HCT116 (cell line): Measurements from ENCODE around the gene ARVCF. TPM values are rescaled to one million over a fixed set of nuclear protein-coding genes. Genes with fewer than 3 reads are reported as not detected.

ENCODE experiments used
- ATAC-seq: fragments of 200-7000 bp; cut with Tn5 transposase; 2 replicates; pipeline ENCODE4 v1.9.1; 2020; ENCODE audit warnings: mild to moderate bottlenecking, moderate library complexity
- BruUV-seq: library from RNA; stranded (reverse); fragments of 400-500 nt; replicated peaks from 2 replicates; lab custom pipeline; 2021; lab: Mats Ljungman, UMichigan
- CTCF ChIA-PET: fragments of 300-600 bp; sonication (Branson Sonifier 250); formaldehyde crosslinking; loops from one replicate; lab custom pipeline; 2021; ENCODE audit warnings: antibody characterized with exemption; lab: Charles Lee
- POLR2A ChIA-PET: fragments of 300-600, 350-600 bp; sonication (Branson Sonifier 250); formaldehyde crosslinking; loops from one replicate; lab custom pipeline; 2021; ENCODE audit warnings: antibody characterized with exemption; lab: Charles Lee
- RAD21 ChIA-PET, 2 experiments: fragments of 300-600 bp; sonication (Branson Sonifier 250); formaldehyde crosslinking; loops; one replicate each; lab custom pipeline; 2023; ENCODE audit warnings: low total read pairs in 2 of 2; ENCODE audit not compliant: uncharacterized antibody in 2 of 2, unreplicated experiment in 2 of 2, low non-redundant PET in 1 of 2; lab: Charles Lee
- DNase-seq: peaks from one replicate; pipeline ENCODE4 v3.0.0-alpha.2; 2010; ENCODE audit warnings: low read depth, low spot score
- H2AFZ ChIP-seq: fragments of 200-600 bp; shearing (Covaris generic), sonication (generic); 2 replicates; pipeline ENCODE4 v1.6.1; 2017; ENCODE audit warnings: low read depth, mixed run types, mixed read lengths, antibody characterized with exemption, low read length; ENCODE audit not compliant: poor library complexity, severe bottlenecking
- H3K27ac ChIP-seq: 2 replicates; pipeline ENCODE4 v1.5.1; 2012; ENCODE audit warnings: low read depth, low read length
- H3K27me3 ChIP-seq: fragments of 200-600 bp; sonication (generic); 2 replicates; pipeline ENCODE4 v1.6.1; 2016; ENCODE audit warnings: mixed run types, low read length, mixed read lengths; ENCODE audit not compliant: insufficient read depth
- H3K36me3 ChIP-seq, 2 experiments: fragments of 200-500 bp in 1 of 2; fragments of 200-600 bp in 1 of 2; sonication (Bioruptor generic) in 1 of 2; sonication (generic) in 1 of 2; 2 replicates each; pipeline versions ENCODE4 v1.5.1 to v1.6.1; 2014 to 2016; ENCODE audit warnings: low read length in 2 of 2, inconsistent platforms in 1 of 2, mixed read lengths in 1 of 2, mixed run types in 1 of 2; ENCODE audit not compliant: insufficient read depth in 2 of 2, control insufficient read depth in 1 of 2
- H3K4me1 ChIP-seq, 2 experiments: fragments of 200-600 bp in 1 of 2; sonication (generic) in 1 of 2; 2 replicates each; pipeline versions ENCODE4 v1.5.1 to v1.6.1; 2012 to 2017; ENCODE audit warnings: low read length in 2 of 2, inconsistent platforms in 1 of 2, mild to moderate bottlenecking in 1 of 2, mixed read lengths in 1 of 2, mixed run types in 1 of 2, moderate library complexity in 1 of 2; ENCODE audit not compliant: insufficient read depth in 2 of 2, control insufficient read depth in 1 of 2
- H3K4me2 ChIP-seq: fragments of 200-600 bp; sonication (generic); 2 replicates; pipeline ENCODE4 v1.6.1; 2017; ENCODE audit warnings: mixed run types, low read length, mixed read lengths
- H3K4me3 ChIP-seq, 2 experiments: fragments of 200-600 bp in 1 of 2; sonication (generic) in 1 of 2; replicated peaks in 1 of 2; 2 replicates each; pipeline ENCODE4 v1.5.1; 2011 to 2016; ENCODE audit warnings: low read length in 2 of 2, control low read depth in 1 of 2, low read depth in 1 of 2, mild to moderate bottlenecking in 1 of 2, mixed read lengths in 1 of 2, mixed run types in 1 of 2
- H3K79me2 ChIP-seq: fragments of 200-600 bp; sonication (generic); 2 replicates; pipeline ENCODE4 v1.6.1; 2017; ENCODE audit warnings: mild to moderate bottlenecking, mixed run types, low read length, moderate library complexity, mixed read lengths; ENCODE audit not compliant: insufficient read depth
- H3K9ac ChIP-seq: fragments of 200-600 bp; sonication (generic); 2 replicates; pipeline ENCODE4 v1.6.1; 2016; ENCODE audit warnings: low read length, mixed read lengths
- H3K9me2 ChIP-seq: fragments of 200-600 bp; sonication (generic), shearing (Covaris generic); 2 replicates; pipeline ENCODE4 v1.6.1; 2017; ENCODE audit warnings: mixed run types, mild to moderate bottlenecking, moderate library complexity; ENCODE audit not compliant: insufficient read depth
- H3K9me3 ChIP-seq, 2 experiments: fragments of 200-500 bp in 1 of 2; fragments of 200-600 bp in 1 of 2; sonication (Bioruptor generic) in 1 of 2; sonication (generic) in 1 of 2; 2 replicates each; pipeline ENCODE4 v1.6.1; 2014 to 2017; ENCODE audit warnings: low read length in 2 of 2, mixed read lengths in 2 of 2, inconsistent platforms in 1 of 2, low read depth in 1 of 2, mild to moderate bottlenecking in 1 of 2, mixed run types in 1 of 2, moderate library complexity in 1 of 2; ENCODE audit not compliant: control insufficient read depth in 1 of 2, insufficient read depth in 1 of 2
- H4K20me1 ChIP-seq: fragments of 200-600 bp; sonication (generic), shearing (Covaris generic); 2 replicates; pipeline ENCODE4 v1.6.1; 2017; ENCODE audit warnings: mixed run types, mild to moderate bottlenecking, moderate library complexity; ENCODE audit not compliant: insufficient read depth
- CBX3 ChIP-seq: IDR thresholded peaks from 2 replicates; pipeline ENCODE4 v1.6.1; 2012; ENCODE audit warnings: low read depth
- CEBPB ChIP-seq: IDR thresholded peaks from 2 replicates; pipeline ENCODE4 v1.6.1; 2012; ENCODE audit warnings: low read depth
- EGR1 ChIP-seq: IDR thresholded peaks from 2 replicates; pipeline ENCODE4 v1.6.1; 2012; ENCODE audit warnings: low read depth
- ELF1 ChIP-seq: IDR thresholded peaks from 2 replicates; pipeline ENCODE4 v1.6.1; 2012; ENCODE audit warnings: low read depth, borderline replicate concordance
- EZH2 ChIP-seq: fragments of 200-600 bp; sonication (generic); IDR thresholded peaks from 2 replicates; pipeline ENCODE4 v1.6.1; 2017; ENCODE audit warnings: antibody characterized with exemption, mixed run types
- EZH2phosphoT487 ChIP-seq: fragments of 200-600 bp; IDR thresholded peaks from 2 replicates; pipeline ENCODE4 v1.6.1; 2018; ENCODE audit warnings: antibody characterized with exemption, borderline replicate concordance
- FOSL1 ChIP-seq: IDR thresholded peaks from 2 replicates; pipeline ENCODE4 v1.6.1; 2012; ENCODE audit warnings: low read depth
- JUND ChIP-seq: IDR thresholded peaks from 2 replicates; pipeline ENCODE4 v1.6.1; 2012
- POLR2A ChIP-seq: IDR thresholded peaks from 2 replicates; pipeline ENCODE4 v1.7.0; 2011; ENCODE audit warnings: borderline replicate concordance; ENCODE audit not compliant: insufficient read depth, insufficient read length; ENCODE audit errors: extremely low read depth
- POLR2AphosphoS5 ChIP-seq: IDR thresholded peaks from 2 replicates; pipeline ENCODE4 v1.6.1; 2011; ENCODE audit warnings: mild to moderate bottlenecking, low read depth, low read length, moderate library complexity
- RAD21 ChIP-seq: IDR thresholded peaks from 2 replicates; pipeline ENCODE4 v1.6.1; 2012; ENCODE audit warnings: low read depth, mild to moderate bottlenecking
- SIN3A ChIP-seq: IDR thresholded peaks from 2 replicates; pipeline ENCODE4 v1.6.1; 2012; ENCODE audit warnings: low read depth
- SP1 ChIP-seq: IDR thresholded peaks from 2 replicates; pipeline ENCODE4 v1.6.1; 2012; ENCODE audit warnings: low read depth
- YY1 ChIP-seq: IDR thresholded peaks from 2 replicates; pipeline ENCODE4 v1.6.1; 2011; ENCODE audit warnings: low read length, low read depth, moderate library complexity, mild to moderate bottlenecking; ENCODE audit not compliant: insufficient replicate concordance; ENCODE audit errors: extremely low read depth
- ZNF274 ChIP-seq: fragments of 200-500 bp; sonication (Bioruptor generic); IDR thresholded peaks from 2 replicates; pipeline ENCODE4 v1.6.1; 2014; ENCODE audit warnings: mild to moderate bottlenecking, low read depth, low read length, inconsistent platforms
- intact Hi-C: fragments of 100-400 bp; cut with micrococcal nuclease; formaldehyde crosslinking; loops from 2 replicates; pipeline ENCODE4 v1.10.0; 2022
- total RNA-seq: library from RNA; stranded (reverse); gene quantifications from one replicate; pipeline ENCODE4 v1.2.1, GENCODE V29; 2021; ENCODE audit not compliant: unreplicated experiment
- TF ChIP-seq, protein P1 (sequence below): IDR thresholded peaks from 2 replicates; pipeline ENCODE4 v1.6.1; 2012
- TF ChIP-seq, protein P2 (sequence below), 3 experiments: fragments of 200-600 bp in 1 of 3; sonication (generic) in 1 of 3; IDR thresholded peaks in 2 of 3; conservative IDR thresholded peaks in 1 of 3; 2 replicates each; pipeline ENCODE4 v1.5.1; 2012 to 2017; ENCODE audit warnings: low read depth in 2 of 3, low read length in 2 of 3, antibody characterized with exemption in 1 of 3, borderline replicate concordance in 1 of 3, control low read depth in 1 of 3, mild to moderate bottlenecking in 1 of 3, mixed read lengths in 1 of 3, mixed run types in 1 of 3, moderate library complexity in 1 of 3; ENCODE audit not compliant: insufficient read depth in 1 of 3
- TF ChIP-seq, protein P3 (sequence below): IDR thresholded peaks from 2 replicates; pipeline ENCODE4 v1.6.1; 2012
- TF ChIP-seq, protein P4 (sequence below): IDR thresholded peaks from 2 replicates; pipeline ENCODE4 v1.6.1; 2012; ENCODE audit warnings: low read depth

ARVCF gene
- total RNA-seq, 1 experiment from 2014 or later = 42.8 TPM

DNA sequence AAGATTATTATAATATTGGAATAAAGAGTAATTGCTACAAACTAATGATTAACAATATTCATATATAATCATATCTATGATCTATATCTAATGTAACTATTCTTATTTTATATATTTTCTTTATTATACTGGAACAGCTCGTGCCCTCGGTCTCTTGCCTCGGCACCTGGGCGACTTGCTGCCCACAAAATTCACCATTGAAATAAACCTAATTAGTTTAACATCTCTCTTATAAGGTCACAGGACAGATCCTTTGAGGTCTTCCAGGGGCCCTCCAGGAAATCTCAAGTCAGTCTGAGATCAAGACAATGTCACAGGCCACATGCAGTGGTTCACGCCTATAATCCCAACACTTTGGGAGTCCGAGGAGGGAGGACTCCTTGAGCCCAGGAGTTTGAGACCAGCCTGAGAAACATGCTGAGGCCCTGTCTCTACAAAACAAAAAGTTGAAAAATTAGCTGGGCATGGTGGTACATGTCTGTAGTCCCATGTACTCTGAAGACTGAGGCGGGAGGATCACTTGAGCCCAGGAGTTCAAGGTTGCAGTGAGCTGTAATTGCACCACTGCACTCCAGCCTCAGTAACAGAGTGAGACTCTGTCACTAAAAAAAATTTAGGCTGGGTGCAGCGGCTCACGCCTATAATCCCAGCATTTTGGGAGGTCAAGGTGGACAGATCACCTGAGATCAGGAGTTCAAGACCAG is 68.4 kb downstream of the ARVCF start:
- Histone ChIP-seq H3K9ac (no peak overlapping the region), H3K27me3 (no peaks in the 10 kb centered on the region), H3K79me2 (peaks cover 56% of the 10 kb centered on the region)
- ChIA-PET POLR2A (interaction anchor here (1.0 kb wide), 1 partner anchor 14 kb away, joined by 3 read pairs; no protein-coding TSS in a partner anchor), RAD21 (interaction anchor here (1.0 to 1.1 kb wide), 2 partner anchors 218 kb away, joined by 3 to 9 read pairs; no protein-coding TSS in a partner anchor)
- TF ChIP-seq EZH2phosphoT487 (no peak), EGR1 (no peak), YY1 (no peak), FOSL1 (no peak), RAD21 (no peak), ELF1 (no peak), POLR2AphosphoS5 (no peak), SP1 (no peak), CBX3 (no peak), SIN3A (no peak), ZNF274 (no peak), POLR2A (no peak), JUND (no peak), EZH2 (no peak), CEBPB (no peak)
- TF ChIP-seq, protein P1, sequence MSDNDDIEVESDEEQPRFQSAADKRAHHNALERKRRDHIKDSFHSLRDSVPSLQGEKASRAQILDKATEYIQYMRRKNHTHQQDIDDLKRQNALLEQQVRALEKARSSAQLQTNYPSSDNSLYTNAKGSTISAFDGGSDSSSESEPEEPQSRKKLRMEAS = no peak
- TF ChIP-seq, protein P2, sequence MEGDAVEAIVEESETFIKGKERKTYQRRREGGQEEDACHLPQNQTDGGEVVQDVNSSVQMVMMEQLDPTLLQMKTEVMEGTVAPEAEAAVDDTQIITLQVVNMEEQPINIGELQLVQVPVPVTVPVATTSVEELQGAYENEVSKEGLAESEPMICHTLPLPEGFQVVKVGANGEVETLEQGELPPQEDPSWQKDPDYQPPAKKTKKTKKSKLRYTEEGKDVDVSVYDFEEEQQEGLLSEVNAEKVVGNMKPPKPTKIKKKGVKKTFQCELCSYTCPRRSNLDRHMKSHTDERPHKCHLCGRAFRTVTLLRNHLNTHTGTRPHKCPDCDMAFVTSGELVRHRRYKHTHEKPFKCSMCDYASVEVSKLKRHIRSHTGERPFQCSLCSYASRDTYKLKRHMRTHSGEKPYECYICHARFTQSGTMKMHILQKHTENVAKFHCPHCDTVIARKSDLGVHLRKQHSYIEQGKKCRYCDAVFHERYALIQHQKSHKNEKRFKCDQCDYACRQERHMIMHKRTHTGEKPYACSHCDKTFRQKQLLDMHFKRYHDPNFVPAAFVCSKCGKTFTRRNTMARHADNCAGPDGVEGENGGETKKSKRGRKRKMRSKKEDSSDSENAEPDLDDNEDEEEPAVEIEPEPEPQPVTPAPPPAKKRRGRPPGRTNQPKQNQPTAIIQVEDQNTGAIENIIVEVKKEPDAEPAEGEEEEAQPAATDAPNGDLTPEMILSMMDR (IDR thresholded peaks at IDR 0.05 in 2 of 3, conservative IDR thresholded peaks at IDR 0.05 in 1 of 3; ENCODE audit: borderline replicate concordance in 1 of 3, insufficient read depth in 1 of 3, low read depth in 2 of 3, low read length in 2 of 3) = no peak
- TF ChIP-seq, protein P3, sequence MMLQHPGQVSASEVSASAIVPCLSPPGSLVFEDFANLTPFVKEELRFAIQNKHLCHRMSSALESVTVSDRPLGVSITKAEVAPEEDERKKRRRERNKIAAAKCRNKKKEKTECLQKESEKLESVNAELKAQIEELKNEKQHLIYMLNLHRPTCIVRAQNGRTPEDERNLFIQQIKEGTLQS = no peak
- TF ChIP-seq, protein P4, sequence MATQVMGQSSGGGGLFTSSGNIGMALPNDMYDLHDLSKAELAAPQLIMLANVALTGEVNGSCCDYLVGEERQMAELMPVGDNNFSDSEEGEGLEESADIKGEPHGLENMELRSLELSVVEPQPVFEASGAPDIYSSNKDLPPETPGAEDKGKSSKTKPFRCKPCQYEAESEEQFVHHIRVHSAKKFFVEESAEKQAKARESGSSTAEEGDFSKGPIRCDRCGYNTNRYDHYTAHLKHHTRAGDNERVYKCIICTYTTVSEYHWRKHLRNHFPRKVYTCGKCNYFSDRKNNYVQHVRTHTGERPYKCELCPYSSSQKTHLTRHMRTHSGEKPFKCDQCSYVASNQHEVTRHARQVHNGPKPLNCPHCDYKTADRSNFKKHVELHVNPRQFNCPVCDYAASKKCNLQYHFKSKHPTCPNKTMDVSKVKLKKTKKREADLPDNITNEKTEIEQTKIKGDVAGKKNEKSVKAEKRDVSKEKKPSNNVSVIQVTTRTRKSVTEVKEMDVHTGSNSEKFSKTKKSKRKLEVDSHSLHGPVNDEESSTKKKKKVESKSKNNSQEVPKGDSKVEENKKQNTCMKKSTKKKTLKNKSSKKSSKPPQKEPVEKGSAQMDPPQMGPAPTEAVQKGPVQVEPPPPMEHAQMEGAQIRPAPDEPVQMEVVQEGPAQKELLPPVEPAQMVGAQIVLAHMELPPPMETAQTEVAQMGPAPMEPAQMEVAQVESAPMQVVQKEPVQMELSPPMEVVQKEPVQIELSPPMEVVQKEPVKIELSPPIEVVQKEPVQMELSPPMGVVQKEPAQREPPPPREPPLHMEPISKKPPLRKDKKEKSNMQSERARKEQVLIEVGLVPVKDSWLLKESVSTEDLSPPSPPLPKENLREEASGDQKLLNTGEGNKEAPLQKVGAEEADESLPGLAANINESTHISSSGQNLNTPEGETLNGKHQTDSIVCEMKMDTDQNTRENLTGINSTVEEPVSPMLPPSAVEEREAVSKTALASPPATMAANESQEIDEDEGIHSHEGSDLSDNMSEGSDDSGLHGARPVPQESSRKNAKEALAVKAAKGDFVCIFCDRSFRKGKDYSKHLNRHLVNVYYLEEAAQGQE = no peak
- TF ChIP-seq, all 23 proteins: peak for 0
- Histone ChIP-seq H3K27ac (no peak overlapping the region), H3K4me3 (no peak overlapping the region), H3K36me3 (peaks cover 0 to 6% of the 10 kb centered on the region in 2 experiments; a peak in 1 of 4 replicates), H3K9me2 (no peaks in the 10 kb centered on the region), H3K9me3 (no peaks in the 10 kb centered on the region), H3K4me2 (no peak overlapping the region), H2AFZ (no peak overlapping the region), H4K20me1 (no peaks in the 10 kb centered on the region), H3K4me1 (peaks cover 10 to 18% of the 10 kb centered on the region in 2 experiments)
- DNase-seq (no peak), ATAC-seq (no peak)
- BruUV-seq = no TSS peak
- CTCF ChIA-PET = interaction anchor here (0.7 to 2.7 kb wide), 7 partner anchors 15 to 217 kb away, joined by 3 to 18 read pairs (median 4); no protein-coding TSS in a partner anchor
- intact Hi-C loops = no loop called here
